A549 (cell line): ENCODE results near the gene GLTPD2. TPM values are rescaled to one million over a fixed set of nuclear protein-coding genes. Genes with fewer than 3 reads are reported as not detected.

Experiments
- ATAC-seq, 2 experiments: fragments of 200-7000 bp in 1 of 2; fragments of >200 bp in 1 of 2; cut with Nextera tagmentation in 1 of 2; cut with Tn5 transposase in 1 of 2; 3 replicates each; pipeline versions ENCODE4 v1.8.0 to v1.9.1; 2018 to 2020; ENCODE audit warnings: mild to moderate bottlenecking in 1 of 2, moderate library complexity in 1 of 2
- CTCF ChIA-PET: fragments of 300-600 bp; sonication (Branson Sonifier 250); formaldehyde crosslinking; extraction: SDS; loops from one replicate; lab custom pipeline; 2021; ENCODE audit warnings: antibody characterized with exemption, inconsistent platforms; lab: Yijun Ruan, JAX
- POLR2A ChIA-PET: fragments of 350-600 bp; formaldehyde crosslinking; extraction: SDS; loops from one replicate; lab custom pipeline; 2021; ENCODE audit warnings: antibody characterized with exemption, inconsistent platforms; lab: Yijun Ruan, JAX
- DNase-seq, 2 experiments: peaks; one replicate each; pipeline versions ENCODE4 v3.0.0 to v3.0.0-alpha.2; 2011 to 2016; ENCODE audit warnings: low read depth in 1 of 2, low spot score in 1 of 2
- FAIRE-seq: peaks from 2 replicates; lab custom pipeline; 2011; peaks lifted over from hg19 to GRCh38; lab: Jason Lieb, UNC
- H3K27ac ChIP-seq, 2 experiments: fragments of >200 bp; sonication (Bioruptor Twin); formaldehyde crosslinking; 3 replicates each; pipeline ENCODE4 v1.5.1; 2016 to 2017
- H3K4me1 ChIP-seq: fragments of >200 bp; sonication (Bioruptor Twin); formaldehyde crosslinking; 3 replicates; pipeline ENCODE4 v1.6.1; 2016
- H3K4me2 ChIP-seq: fragments of >200 bp; sonication (Bioruptor Twin); formaldehyde crosslinking; 3 replicates; pipeline ENCODE4 v1.6.1; 2016
- H3K4me3 ChIP-seq: fragments of >200 bp; sonication (Bioruptor Twin); formaldehyde crosslinking; 3 replicates; pipeline ENCODE4 v1.5.1; 2016
- H3K9me3 ChIP-seq: fragments of >200 bp; sonication (Bioruptor Twin); formaldehyde crosslinking; 3 replicates; pipeline ENCODE4 v1.6.1; 2016
- ATOH8 ChIP-seq: fragments of 250-450 bp; sonication (Bioruptor Pico); IDR thresholded peaks from 2 replicates; pipeline ENCODE4 v1.5.0; 2020; ENCODE audit warnings: low read depth, mild to moderate bottlenecking, moderate library complexity
- BHLHE40 ChIP-seq: IDR thresholded peaks from 2 replicates; pipeline ENCODE4 v1.6.1; 2012; ENCODE audit warnings: low read depth, low read length, inconsistent platforms
- CTCF ChIP-seq: fragments of >200 bp; sonication (Bioruptor Twin); formaldehyde crosslinking; IDR thresholded peaks from 3 replicates; pipeline ENCODE4 v1.5.1; 2016
- EHMT2 ChIP-seq: fragments of 200-600 bp; sonication (generic); IDR thresholded peaks from 2 replicates; pipeline ENCODE4 v1.6.1; 2016; ENCODE audit warnings: antibody characterized with exemption, low read depth, mild to moderate bottlenecking, moderate library complexity
- FOXS1 ChIP-seq: fragments of 250-450 bp; sonication (Bioruptor Pico); IDR thresholded peaks from 2 replicates; pipeline ENCODE4 v1.5.0; 2020; ENCODE audit warnings: mild to moderate bottlenecking, moderate library complexity
- HDAC2 ChIP-seq: fragments of 200-600 bp; sonication (generic); IDR thresholded peaks from 2 replicates; pipeline ENCODE4 v1.6.1; 2016
- HOXB13 ChIP-seq: fragments of 250-450 bp; sonication (Bioruptor Pico); IDR thresholded peaks from 2 replicates; pipeline ENCODE4 v1.5.0; 2020; ENCODE audit warnings: low read depth, mild to moderate bottlenecking, moderate library complexity
- JUN ChIP-seq, 2 experiments: fragments of >200 bp; sonication (Bioruptor Twin); formaldehyde crosslinking; IDR thresholded peaks; 2 replicates in 1 of 2; 3 replicates in 1 of 2; pipeline ENCODE4 v1.6.1; 2016 to 2017
- JUNB ChIP-seq: fragments of >200 bp; sonication (Bioruptor Twin); formaldehyde crosslinking; IDR thresholded peaks from 2 replicates; pipeline ENCODE4 v1.6.1; 2016
- MAX ChIP-seq: IDR thresholded peaks from 2 replicates; pipeline ENCODE4 v1.6.1; 2012
- MAZ ChIP-seq: fragments of 150-350 bp; IDR thresholded peaks from 2 replicates; pipeline ENCODE4 v1.6.1; 2014; ENCODE audit warnings: antibody characterized with exemption, low read depth, low read length, borderline replicate concordance
- MYC ChIP-seq: IDR thresholded peaks from 2 replicates; pipeline ENCODE4 v1.6.1; 2012; ENCODE audit warnings: mild to moderate bottlenecking, inconsistent platforms, low read length, improper control_type of control experiment, borderline replicate concordance
- NFE2L2 ChIP-seq: fragments of 150-350 bp; conservative IDR thresholded peaks from 2 replicates; pipeline ENCODE4 v1.6.1; 2014; ENCODE audit warnings: low read length
- PHF8 ChIP-seq: fragments of 200-600 bp; sonication (generic); IDR thresholded peaks from 2 replicates; pipeline ENCODE4 v1.6.1; 2016; ENCODE audit warnings: low read depth, mild to moderate bottlenecking, antibody characterized with exemption, moderate library complexity, borderline replicate concordance
- RNF2 ChIP-seq: fragments of 200-600 bp; sonication (generic); IDR thresholded peaks from 2 replicates; pipeline ENCODE4 v1.6.1; 2016; ENCODE audit warnings: low read depth, mild to moderate bottlenecking, antibody characterized with exemption, moderate library complexity, borderline replicate concordance
- SMC3 ChIP-seq: fragments of >200 bp; sonication (Bioruptor Twin); formaldehyde crosslinking; IDR thresholded peaks from 3 replicates; pipeline ENCODE4 v1.6.1; 2018; ENCODE audit warnings: inconsistent platforms
- TP53 ChIP-seq: fragments of 250-450 bp; sonication (Bioruptor Pico); IDR thresholded peaks from 2 replicates; pipeline ENCODE4 v1.5.0; 2021; ENCODE audit warnings: mild to moderate bottlenecking, moderate library complexity
- WGBS: methylation state at CpG from one replicate; pipeline ENCODE4 v1.1.6; 2017; ENCODE audit errors: missing lambda C conversion rate; 5-methylcytosine and 5-hydroxymethylcytosine counted together
- polyA plus RNA-seq, 4 experiments: library from polyadenylated mRNA; depleted of rRNA in 3 of 4; stranded (reverse); fragments of >200 nt; fragmentation: RNase III in 1 of 4; extraction: RNeasy Plus Mini Kit Qiagen cat#74134 plus additional on column Dnase treatment in 1 of 4; gene quantifications; 2 replicates in 3 of 4; 3 replicates in 1 of 4; pipeline ENCODE4 v1.2.3, GENCODE V29; 2011 to 2017
- TF ChIP-seq, protein P1 (sequence below): fragments of >200 bp; sonication (Bioruptor Twin); formaldehyde crosslinking; IDR thresholded peaks from 2 replicates; pipeline ENCODE4 v1.6.1; 2016
- TF ChIP-seq, protein P2 (sequence below): fragments of 200-600 bp; sonication (generic); IDR thresholded peaks from 2 replicates; pipeline ENCODE4 v1.6.1; 2016; ENCODE audit warnings: antibody characterized with exemption, mild to moderate bottlenecking, moderate library complexity

GLTPD2 gene
- polyA plus RNA-seq, 2 of the 4 experiments (the other 2 are of a cell fraction): not detected

GRCh38 chr17:4810696-4811290, 22.0 kb downstream of the GLTPD2 start (continued):
- TF ChIP-seq JUN (IDR thresholded peaks at IDR 0.05) (no peak), EHMT2 (no peak)
- TF ChIP-seq, protein P1, sequence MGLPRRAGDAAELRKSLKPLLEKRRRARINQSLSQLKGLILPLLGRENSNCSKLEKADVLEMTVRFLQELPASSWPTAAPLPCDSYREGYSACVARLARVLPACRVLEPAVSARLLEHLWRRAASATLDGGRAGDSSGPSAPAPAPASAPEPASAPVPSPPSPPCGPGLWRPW: no peak

- TF ChIP-seq HOXB13 (CRISPR knock-in tag) (no peak), NFE2L2 (no peak), BHLHE40 (no peak), ATOH8 (CRISPR knock-in tag) (no peak), TP53 (CRISPR knock-in tag) (no peak), MAZ (no peak), RNF2 (no peak), HDAC2 (no peak), MYC (no peak), JUNB (no peak), MAX (no peak), CTCF (no peak), SMC3 (no peak), PHF8 (no peak), FOXS1 (CRISPR knock-in tag) (no peak)
- TF ChIP-seq, protein P2, sequence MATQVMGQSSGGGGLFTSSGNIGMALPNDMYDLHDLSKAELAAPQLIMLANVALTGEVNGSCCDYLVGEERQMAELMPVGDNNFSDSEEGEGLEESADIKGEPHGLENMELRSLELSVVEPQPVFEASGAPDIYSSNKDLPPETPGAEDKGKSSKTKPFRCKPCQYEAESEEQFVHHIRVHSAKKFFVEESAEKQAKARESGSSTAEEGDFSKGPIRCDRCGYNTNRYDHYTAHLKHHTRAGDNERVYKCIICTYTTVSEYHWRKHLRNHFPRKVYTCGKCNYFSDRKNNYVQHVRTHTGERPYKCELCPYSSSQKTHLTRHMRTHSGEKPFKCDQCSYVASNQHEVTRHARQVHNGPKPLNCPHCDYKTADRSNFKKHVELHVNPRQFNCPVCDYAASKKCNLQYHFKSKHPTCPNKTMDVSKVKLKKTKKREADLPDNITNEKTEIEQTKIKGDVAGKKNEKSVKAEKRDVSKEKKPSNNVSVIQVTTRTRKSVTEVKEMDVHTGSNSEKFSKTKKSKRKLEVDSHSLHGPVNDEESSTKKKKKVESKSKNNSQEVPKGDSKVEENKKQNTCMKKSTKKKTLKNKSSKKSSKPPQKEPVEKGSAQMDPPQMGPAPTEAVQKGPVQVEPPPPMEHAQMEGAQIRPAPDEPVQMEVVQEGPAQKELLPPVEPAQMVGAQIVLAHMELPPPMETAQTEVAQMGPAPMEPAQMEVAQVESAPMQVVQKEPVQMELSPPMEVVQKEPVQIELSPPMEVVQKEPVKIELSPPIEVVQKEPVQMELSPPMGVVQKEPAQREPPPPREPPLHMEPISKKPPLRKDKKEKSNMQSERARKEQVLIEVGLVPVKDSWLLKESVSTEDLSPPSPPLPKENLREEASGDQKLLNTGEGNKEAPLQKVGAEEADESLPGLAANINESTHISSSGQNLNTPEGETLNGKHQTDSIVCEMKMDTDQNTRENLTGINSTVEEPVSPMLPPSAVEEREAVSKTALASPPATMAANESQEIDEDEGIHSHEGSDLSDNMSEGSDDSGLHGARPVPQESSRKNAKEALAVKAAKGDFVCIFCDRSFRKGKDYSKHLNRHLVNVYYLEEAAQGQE: no peak
- WGBS: 89% methylated on average over 12 of the region's 12 CpGs
- no peak overlapping the region for H3K4me2 ChIP-seq
- H3K9me3 ChIP-seq: no peaks in the 10 kb centered on the region
- no peak for FAIRE-seq
- no peak overlapping the region for H3K4me3 ChIP-seq
- no peak for ATAC-seq
- ChIA-PET POLR2A (no interaction called here), CTCF (interaction anchor here (1.3 to 1.9 kb wide), 5 partner anchors 21 to 76 kb away, joined by 3 to 16 read pairs (median 5); no protein-coding TSS in a partner anchor)
- H3K4me1 ChIP-seq: peaks cover 9% of the 10 kb centered on the region; the same call in 2 of the 3 replicates
- no peak overlapping the region for H3K27ac ChIP-seq
- no peak for DNase-seq
Measured at GRCh38 chr17:4811471-4811870, 22.7 kb downstream of the GLTPD2 start.
